PFSK-1 (cell line): ENCODE measurements around the gene HSPG2.

Experiments used
- POLR2AphosphoS5 ChIP-seq: IDR thresholded peaks from 2 replicates; pipeline ENCODE4 v1.6.1; 2012; ENCODE audit warnings: low read depth, mild to moderate bottlenecking, control low read depth, low read length, moderate library complexity
- REST ChIP-seq, 2 experiments: IDR thresholded peaks; 2 replicates each; pipeline versions ENCODE4 v1.6.1 to v1.8.0; 2011 to 2012; ENCODE audit warnings: low read depth in 2 of 2, low read length in 2 of 2, control low read depth in 1 of 2, inconsistent platforms in 1 of 2, mild to moderate bottlenecking in 1 of 2, moderate library complexity in 1 of 2; ENCODE audit not compliant: insufficient read depth in 1 of 2
- SIN3A ChIP-seq: IDR thresholded peaks from 2 replicates; pipeline ENCODE4 v1.6.1; 2012; ENCODE audit warnings: mild to moderate bottlenecking, low read length, moderate library complexity, borderline replicate concordance; ENCODE audit not compliant: insufficient read depth

DNA sequence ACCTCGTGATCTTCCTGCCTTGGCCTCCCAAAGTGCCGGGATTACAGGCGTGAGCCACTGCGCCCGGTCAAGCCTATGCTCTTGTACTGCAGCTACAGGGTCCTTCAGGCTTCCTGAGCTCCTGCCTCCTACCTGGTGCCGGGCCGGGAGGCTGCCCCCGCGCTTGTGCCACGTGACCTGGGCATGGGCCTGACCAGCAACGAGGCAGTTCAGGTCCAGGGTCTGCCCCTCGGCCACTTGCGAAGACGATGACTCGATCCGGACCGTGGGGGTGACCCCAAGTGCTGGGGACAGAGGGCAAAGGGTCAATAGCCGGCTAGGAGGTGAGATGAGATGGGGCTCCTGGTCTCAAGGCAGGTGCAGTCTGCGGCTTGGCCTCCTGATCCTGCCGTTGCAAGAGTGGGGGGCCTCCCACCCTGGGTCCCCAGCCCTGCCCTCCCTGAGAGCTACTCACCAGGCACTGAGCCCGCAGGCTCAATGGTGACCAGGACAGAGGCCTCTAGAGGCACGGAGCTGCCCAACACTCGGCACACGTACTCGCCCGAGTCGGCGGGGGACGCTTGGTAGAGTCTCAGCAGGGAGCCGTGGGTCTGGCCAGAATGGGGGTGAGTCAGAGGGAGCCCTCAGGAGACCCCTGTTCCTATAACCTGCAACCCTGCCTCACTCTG lies 87.1 kb downstream of the HSPG2 start:
- no peak for TF ChIP-seq REST (IDR thresholded peaks at IDR 0.05; ENCODE audit: insufficient read depth in 1 of 2, low read depth in 2 of 2, low read length in 2 of 2)
- TF ChIP-seq SIN3A = no peak
- TF ChIP-seq POLR2AphosphoS5 = no peak
